ENCODE results near the gene OSGEPL1.

Gene OSGEPL1
- total RNA-seq: 2.7 to 17.8 (median 12.7) reads per million in 9 experiments

DNA sequence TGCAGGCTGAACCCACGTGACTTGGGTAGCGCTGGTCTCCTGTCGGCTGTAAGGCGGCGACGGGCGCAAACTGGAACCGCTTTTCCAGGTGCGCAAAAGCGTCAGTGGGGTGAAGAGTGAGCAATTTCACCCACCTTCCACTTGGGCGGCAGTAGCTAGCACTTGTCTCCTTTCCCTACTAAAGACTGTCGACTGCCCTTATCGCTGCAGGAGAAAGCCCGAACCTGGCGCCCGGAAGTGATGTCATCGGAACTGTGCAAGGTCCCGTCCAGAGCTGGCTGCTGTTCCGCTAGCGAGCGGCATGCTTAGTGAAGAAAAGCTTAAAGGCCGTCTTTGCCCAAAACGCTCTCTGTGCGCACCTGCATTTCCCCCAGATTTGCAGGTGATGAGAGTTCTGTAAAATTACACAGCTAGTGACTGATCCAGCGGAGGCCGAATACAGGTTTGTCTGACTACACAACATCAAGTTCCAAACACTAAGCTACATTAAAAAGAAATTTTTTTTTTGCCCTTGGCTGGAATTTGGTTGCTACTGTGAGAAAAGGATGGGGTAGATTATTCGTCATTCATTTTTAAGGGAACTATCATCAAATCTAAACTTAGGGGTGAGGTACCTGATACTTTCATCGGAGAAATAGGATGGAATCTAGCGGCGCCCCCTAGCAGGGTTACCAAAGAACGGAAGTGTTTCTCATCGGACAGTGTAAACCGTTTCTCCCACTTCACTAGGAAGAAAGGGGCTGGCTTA lies at the start of gene OSGEPL1:
Gene OSGEPL1, minus strand, starts transcription at position 242 of the 748 bp plus-strand sequence. CDS start 1,152 bp downstream, outside the sequence.
- H3K4me3 Mint-ChIP-seq: peak within 1 kb of the TSS; percentile 94 to 97
- H3K4me1 Mint-ChIP-seq (ENCODE audit: low read depth in 2 of 2): peaks cover 6 to 9% of the 10 kb centered on the region in 2 donors
- peaks cover 15% of the 10 kb centered on the region for H3K36me3 Mint-ChIP-seq (ENCODE audit: insufficient read depth)
- H3K27ac Mint-ChIP-seq: peak within 1 kb of the TSS; percentile 96 to 98
- DNase-seq (peak; percentile 89 to 92 (median 91)), ATAC-seq (replicated peaks) (peak; percentile 91)
- H3K27me3 Mint-ChIP-seq: no peaks in the 10 kb centered on the region
- no peaks in the 10 kb centered on the region for H3K9me3 Mint-ChIP-seq

- no peaks in the 10 kb centered on the region for H3K9me3 Mint-ChIP-seq
- no peak for ATAC-seq (replicated peaks)
- H3K4me3 Mint-ChIP-seq: no peak overlapping the region
- H3K4me1 Mint-ChIP-seq (ENCODE audit: low read depth in 2 of 2): peaks cover 2 to 6% of the 10 kb centered on the region in 2 donors
- no peak overlapping the region for H3K27ac Mint-ChIP-seq
- DNase-seq: no peak
- peaks cover 19% of the 10 kb centered on the region for H3K36me3 Mint-ChIP-seq (ENCODE audit: insufficient read depth)
- H3K27me3 Mint-ChIP-seq: no peaks in the 10 kb centered on the region
Observed at GRCh38 chr2:189803431-189803830, 40.8 kb upstream of the OSGEPL1 start.

DNA sequence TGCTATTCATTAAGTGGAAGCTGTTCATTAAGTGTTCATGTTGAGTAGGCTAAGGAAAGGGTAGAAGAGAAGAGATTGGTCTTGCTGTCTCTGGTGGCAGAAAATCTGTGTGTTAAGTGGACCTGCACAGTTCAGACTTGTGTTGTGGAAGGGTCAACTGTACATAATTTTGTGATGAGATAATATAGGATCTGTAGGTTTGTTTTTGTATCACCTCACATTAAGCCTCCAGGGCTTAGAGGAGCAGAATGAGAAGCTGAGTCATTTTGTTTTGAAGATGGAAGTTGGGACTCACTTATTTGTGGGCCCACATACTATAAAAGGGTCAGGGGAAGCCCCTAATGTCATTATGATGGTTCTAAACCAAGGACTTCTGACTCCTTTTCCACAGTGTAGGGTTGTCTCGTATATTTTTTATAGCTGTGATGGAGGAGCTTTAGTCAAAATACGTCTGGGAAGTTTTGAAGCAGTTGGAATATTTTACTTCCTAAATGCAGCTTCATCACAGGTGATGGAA lies 39.9 kb upstream of the OSGEPL1 start:
- ATAC-seq (replicated peaks) (no peak), DNase-seq (no peak)
- Mint-ChIP-seq H3K27ac (no peak overlapping the region), H3K4me1 (ENCODE audit: low read depth in 2 of 2) (peaks cover 2 to 10% of the 10 kb centered on the region in 2 donors), H3K36me3 (ENCODE audit: insufficient read depth) (peaks cover 17% of the 10 kb centered on the region), H3K4me3 (no peak overlapping the region), H3K9me3 (no peaks in the 10 kb centered on the region), H3K27me3 (no peaks in the 10 kb centered on the region)

- no peak for DNase-seq
- Mint-ChIP-seq H3K4me3 (no peak overlapping the region), H3K4me1 (ENCODE audit: low read depth in 2 of 2) (peaks cover 2 to 14% of the 10 kb centered on the region in 2 donors), H3K27me3 (no peaks in the 10 kb centered on the region), H3K9me3 (no peaks in the 10 kb centered on the region), H3K36me3 (ENCODE audit: insufficient read depth) (peaks cover 20% of the 10 kb centered on the region), H3K27ac (peak overlapping the region in 1 of 2 donors; percentile 22)
- ATAC-seq (replicated peaks): no peak
Observed at GRCh38 chr2:189799531-189799930, 36.9 kb upstream of the OSGEPL1 start.

DNA sequence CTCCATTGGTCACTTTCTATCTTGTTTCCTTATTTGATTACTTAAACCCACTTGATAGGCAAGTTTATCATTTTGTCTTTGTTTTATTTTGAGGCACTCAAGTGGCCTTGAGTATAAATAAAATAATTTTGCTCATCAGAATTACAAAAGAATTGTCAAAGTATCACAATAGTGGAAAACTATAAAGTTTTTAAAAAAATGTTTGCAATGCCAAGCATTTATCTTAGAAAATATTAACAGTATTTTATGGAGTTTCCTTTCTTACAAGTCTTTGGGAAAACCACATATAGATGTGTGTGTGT lies 36.4 kb upstream of the OSGEPL1 start:
- no peak for DNase-seq
- Mint-ChIP-seq H3K4me1 (ENCODE audit: low read depth in 2 of 2) (peaks cover 2 to 14% of the 10 kb centered on the region in 2 donors), H3K9me3 (no peaks in the 10 kb centered on the region), H3K4me3 (no peak overlapping the region), H3K27me3 (no peaks in the 10 kb centered on the region), H3K36me3 (ENCODE audit: insufficient read depth) (peaks cover 24% of the 10 kb centered on the region), H3K27ac (peak overlapping the region in 1 of 2 donors; percentile 22)
- ATAC-seq (replicated peaks): no peak

- DNase-seq (no peak), ATAC-seq (replicated peaks) (peak; percentile 49)
- H3K9me3 Mint-ChIP-seq: no peaks in the 10 kb centered on the region
- H3K4me3 Mint-ChIP-seq: no peak overlapping the region
- H3K27ac Mint-ChIP-seq: no peak overlapping the region
- no peaks in the 10 kb centered on the region for H3K27me3 Mint-ChIP-seq
- peaks cover 2 to 14% of the 10 kb centered on the region in 2 donors for H3K4me1 Mint-ChIP-seq (ENCODE audit: low read depth in 2 of 2)
- H3K36me3 Mint-ChIP-seq (ENCODE audit: insufficient read depth): peaks cover 29% of the 10 kb centered on the region
Observed at GRCh38 chr2:189798312-189799029, 35.9 kb upstream of the OSGEPL1 start.

DNA sequence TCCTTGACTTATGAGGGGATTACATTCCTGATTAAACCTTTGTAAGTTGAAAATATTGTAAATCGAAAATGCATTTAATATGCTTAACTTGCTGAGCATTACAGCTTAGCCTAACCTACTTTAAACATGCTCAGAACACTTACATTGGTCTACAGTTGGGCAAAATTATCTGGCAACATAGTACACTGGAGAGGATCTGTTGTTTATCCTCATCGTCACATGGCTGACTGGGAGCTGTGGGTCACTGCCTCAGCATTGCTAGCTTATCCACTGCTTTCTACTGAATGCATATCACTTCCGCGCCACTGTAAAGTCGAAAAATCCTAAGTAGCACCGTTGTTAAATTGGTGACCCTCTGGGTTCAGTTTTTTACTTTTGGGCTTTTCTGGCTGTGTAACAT lies 35.3 kb upstream of the OSGEPL1 start:
- no peak for DNase-seq
- Mint-ChIP-seq H3K4me1 (ENCODE audit: low read depth in 2 of 2) (peaks cover 2 to 18% of the 10 kb centered on the region in 2 donors), H3K27ac (no peak overlapping the region), H3K27me3 (no peaks in the 10 kb centered on the region), H3K9me3 (no peaks in the 10 kb centered on the region), H3K4me3 (no peak overlapping the region), H3K36me3 (ENCODE audit: insufficient read depth) (peaks cover 34% of the 10 kb centered on the region)
- ATAC-seq (replicated peaks): no peak

DNA sequence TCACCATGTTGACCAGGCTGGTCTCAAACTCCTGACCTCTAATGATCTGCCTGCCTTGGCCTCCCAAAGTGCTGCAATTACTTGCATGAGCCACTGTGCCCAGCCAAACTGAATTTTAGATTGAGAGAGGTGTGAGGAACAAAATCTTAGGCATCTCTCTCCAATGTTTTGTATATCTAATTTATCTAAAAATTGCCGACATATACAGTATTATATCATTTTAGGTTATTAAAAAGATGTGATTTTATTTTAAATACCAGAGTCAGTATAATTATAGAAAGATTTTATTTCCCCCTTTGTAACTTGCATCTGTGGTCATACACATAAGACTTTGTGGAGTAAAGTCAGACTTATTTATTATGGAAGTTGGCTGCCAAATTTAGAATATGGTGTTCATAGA lies 31.7 kb upstream of the OSGEPL1 start:
- H3K9me3 Mint-ChIP-seq: no peaks in the 10 kb centered on the region
- H3K27me3 Mint-ChIP-seq: no peaks in the 10 kb centered on the region
- DNase-seq (no peak), ATAC-seq (replicated peaks) (no peak)
- H3K4me3 Mint-ChIP-seq: no peak overlapping the region
- peak overlapping the region in 1 of 2 donors; percentile 13 for H3K27ac Mint-ChIP-seq
- H3K4me1 Mint-ChIP-seq (ENCODE audit: low read depth in 2 of 2): peaks cover 7 to 22% of the 10 kb centered on the region in 2 donors
- peaks cover 45% of the 10 kb centered on the region for H3K36me3 Mint-ChIP-seq (ENCODE audit: insufficient read depth)

GRCh38 chr2:189791338-189792042 lies 28.9 kb upstream of the OSGEPL1 start:
- peak overlapping the region; percentile 97 for H3K27ac Mint-ChIP-seq
- peak overlapping the region; percentile 85 to 86 for H3K4me3 Mint-ChIP-seq
- H3K4me1 Mint-ChIP-seq (ENCODE audit: low read depth in 2 of 2): peaks cover 7 to 23% of the 10 kb centered on the region in 2 donors
- peak in 2 of 3 experiments; percentile 6 to 32 for DNase-seq
- H3K36me3 Mint-ChIP-seq (ENCODE audit: insufficient read depth): peaks cover 46% of the 10 kb centered on the region
- H3K27me3 Mint-ChIP-seq: no peaks in the 10 kb centered on the region
- no peaks in the 10 kb centered on the region for H3K9me3 Mint-ChIP-seq
- peak; percentile 89 for ATAC-seq (replicated peaks)

DNA sequence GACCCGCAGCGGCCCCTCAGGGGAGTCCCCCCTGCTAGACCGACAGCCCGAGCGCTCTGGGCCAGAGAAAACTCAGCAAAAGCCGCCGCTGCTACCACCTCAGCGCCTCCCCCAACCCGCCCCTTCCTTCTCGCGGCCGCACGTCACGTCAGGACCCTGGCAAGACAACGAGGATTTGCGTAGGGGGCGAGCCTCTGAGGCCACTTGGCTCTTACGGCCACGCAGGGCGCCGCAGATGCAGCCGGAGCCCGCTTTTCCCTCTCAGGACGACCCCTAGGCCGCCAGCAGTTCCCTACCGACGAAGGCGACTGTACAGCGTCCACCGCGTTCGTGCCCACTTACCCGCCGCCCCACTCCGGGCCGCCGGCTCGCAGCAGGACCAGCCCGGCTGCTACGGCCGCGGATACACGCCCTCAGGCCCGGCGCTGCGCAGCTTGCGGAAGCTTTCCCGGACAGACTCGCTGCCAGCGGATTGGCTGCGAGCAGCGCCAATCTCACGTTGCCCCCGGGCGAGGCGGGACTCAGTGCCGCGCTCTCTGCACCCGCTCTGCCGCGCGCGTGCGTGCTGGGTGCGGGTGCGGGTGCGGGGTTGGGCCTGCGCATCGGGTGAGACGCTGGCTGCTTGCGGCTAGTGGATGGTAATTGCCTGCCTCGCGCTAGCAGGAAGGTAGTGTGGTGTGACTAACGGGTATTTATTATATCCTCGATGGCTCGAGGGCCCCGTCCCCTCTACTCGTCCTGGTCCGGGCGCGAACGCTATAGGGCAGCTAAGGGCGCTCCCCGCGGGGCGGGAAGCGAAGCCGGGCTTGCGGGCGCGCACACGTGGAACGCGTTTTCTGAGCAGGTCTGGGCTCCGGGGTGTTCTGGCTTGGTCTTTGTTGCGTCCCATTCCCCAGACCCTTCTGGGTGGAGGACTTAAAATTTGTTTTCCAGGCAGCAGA lies 21.6 kb upstream of the OSGEPL1 start, which contains the start of the genes ORMDL1 and PMS1:
Gene ORMDL1, minus strand, starts transcription at position 413 of the 941 bp plus-strand sequence. CDS start 1,744 bp downstream, outside the sequence.
Gene PMS1, plus strand, starts transcription at position 524 of the 941 bp plus-strand sequence. CDS start 7,360 bp downstream, outside the sequence.
- H3K36me3 Mint-ChIP-seq (ENCODE audit: insufficient read depth): peaks cover 49% of the 10 kb centered on the region
- ATAC-seq (replicated peaks): peak; percentile 84

GRCh38 chr2:189783451-189783926 lies 20.9 kb upstream of the OSGEPL1 start:
- Mint-ChIP-seq H3K4me1 (ENCODE audit: low read depth in 2 of 2) (peaks cover 35 to 58% of the 10 kb centered on the region in 2 donors), H3K36me3 (ENCODE audit: insufficient read depth) (peaks cover 55% of the 10 kb centered on the region), H3K27me3 (no peaks in the 10 kb centered on the region), H3K4me3 (peak overlapping the region; percentile 88 to 90), H3K9me3 (no peaks in the 10 kb centered on the region), H3K27ac (peak overlapping the region; percentile 96)
- DNase-seq (no peak), ATAC-seq (replicated peaks) (peak; percentile 1)

More for the DNA sequence above, 21.6 kb upstream of the OSGEPL1 start, which contains the start of the genes ORMDL1 and PMS1:
- peak; percentile 92 to 94 (median 93) for DNase-seq
- H3K9me3 Mint-ChIP-seq: no peaks in the 10 kb centered on the region
- H3K27me3 Mint-ChIP-seq: no peaks in the 10 kb centered on the region
- peak within 1 kb of the TSS; percentile 96 for H3K27ac Mint-ChIP-seq
- H3K4me1 Mint-ChIP-seq (ENCODE audit: low read depth in 2 of 2): peaks cover 28 to 51% of the 10 kb centered on the region in 2 donors
- peak within 1 kb of the TSS; percentile 88 to 90 for H3K4me3 Mint-ChIP-seq

- peaks cover 65% of the 10 kb centered on the region for H3K36me3 Mint-ChIP-seq (ENCODE audit: insufficient read depth)
- H3K4me3 Mint-ChIP-seq: peak overlapping the region; percentile 88 to 90
- H3K27ac Mint-ChIP-seq: peak overlapping the region; percentile 96
- H3K27me3 Mint-ChIP-seq: no peaks in the 10 kb centered on the region
- no peaks in the 10 kb centered on the region for H3K9me3 Mint-ChIP-seq
- no peak for DNase-seq
- peaks cover 38 to 55% of the 10 kb centered on the region in 2 donors for H3K4me1 Mint-ChIP-seq (ENCODE audit: low read depth in 2 of 2)
- ATAC-seq (replicated peaks): no peak
Observed at GRCh38 chr2:189782221-189782671, 19.7 kb upstream of the OSGEPL1 start.
